ENCODE results near the gene SNAPC3. TPM values are rescaled to one million over a fixed set of nuclear protein-coding genes. Genes with fewer than 3 reads are reported as not detected.

SNAPC3 gene
- total RNA-seq = 10 to 100 TPM in 2 of 6 donors, 1 to 10 TPM in 4; 7.0 to 16.0 (median 8.7) TPM
- 10 to 100 TPM in 1 of 2 donors, 1 to 10 TPM in 1; 8.6 to 10.2 TPM for polyA plus RNA-seq

GRCh38 chr9:15422372-15423230 lies at the start of gene SNAPC3:
TSS of gene SNAPC3 (plus strand) at chr9:15422876. CDS start at chr9:15422880, 4 bp downstream.
- peak; percentile 98 to 100 (median 98) for ATAC-seq
- TF ChIP-seq CTCF (IDR thresholded peaks at IDR 0.05) = no peak
- intact Hi-C loops (cut with DNase I) = loop anchor here in 1 of 3 donors (10.0 kb wide), 1 partner anchor 138 kb away; no protein-coding TSS in a partner anchor
- DNase-seq = peak; percentile 91 to 96 (median 93)
- no peaks in the 10 kb centered on the region for H3K36me3 ChIP-seq
- peak within 1 kb of the TSS; percentile 68 to 96 (median 94) for H3K4me3 ChIP-seq
- peak; percentile 60 for FAIRE-seq
- WGBS, 2 donors = 0 to 1% methylated on average over 70 of the region's 70 CpGs
- H3K27me3 ChIP-seq = no peaks in the 10 kb centered on the region
- H3K9me3 ChIP-seq = no peaks in the 10 kb centered on the region
- H3K4me1 ChIP-seq = peaks cover 0 to 22% (median 16%) of the 10 kb centered on the region in 3 donors
- peak within 1 kb of the TSS; percentile 86 to 97 (median 90) for H3K27ac ChIP-seq

- no peaks in the 10 kb centered on the region for H3K27me3 ChIP-seq
- TF ChIP-seq CTCF (IDR thresholded peaks at IDR 0.05) = no peak
- no peak for DNase-seq
- H3K4me3 ChIP-seq = no peak overlapping the region
- ATAC-seq = peak in 1 of 4 donors; percentile 35
- 67 to 80% methylated on average over 2 of the region's 2 CpGs for WGBS, 2 donors
- no peak for FAIRE-seq
- H3K4me1 ChIP-seq = peaks cover 0 to 4% (median 0%) of the 10 kb centered on the region in 3 donors
- intact Hi-C loops (cut with DNase I) = no loop called here
- H3K27ac ChIP-seq = peak overlapping the region in 1 of 4 donors; percentile 17
- H3K9me3 ChIP-seq = no peaks in the 10 kb centered on the region
- H3K36me3 ChIP-seq = no peaks in the 10 kb centered on the region
These were observed 48.8 kb upstream of the SNAPC3 start for GRCh38 chr9:15373881-15374280.

- ATAC-seq (peak in 1 of 4 donors; percentile 21), FAIRE-seq (no peak), DNase-seq (no peak)
- Histone ChIP-seq H3K4me3 (no peak overlapping the region), H3K9me3 (no peaks in the 10 kb centered on the region), H3K27me3 (no peaks in the 10 kb centered on the region), H3K36me3 (no peaks in the 10 kb centered on the region), H3K27ac (no peak overlapping the region), H3K4me1 (peaks cover 0 to 4% (median 0%) of the 10 kb centered on the region in 3 donors)
- WGBS, 2 donors = 94% methylated on average over 4 of the region's 4 CpGs
- intact Hi-C loops (cut with DNase I) = no loop called here
- no peak for TF ChIP-seq CTCF (IDR thresholded peaks at IDR 0.05)
These were observed 48.4 kb upstream of the SNAPC3 start for GRCh38 chr9:15374310-15374709.

GRCh38 chr9:15374825-15375224 lies 47.9 kb upstream of the SNAPC3 start:
- TF ChIP-seq CTCF (IDR thresholded peaks at IDR 0.05) = no peak
- Histone ChIP-seq H3K4me1 (peaks cover 0 to 4% (median 0%) of the 10 kb centered on the region in 3 donors), H3K9me3 (no peaks in the 10 kb centered on the region), H3K27me3 (no peaks in the 10 kb centered on the region), H3K36me3 (no peaks in the 10 kb centered on the region), H3K4me3 (no peak overlapping the region), H3K27ac (no peak overlapping the region)
- no peak for DNase-seq
- no peak for ATAC-seq
- no peak for FAIRE-seq
- intact Hi-C loops (cut with DNase I) = no loop called here
- 70 to 82% methylated on average over 3 of the region's 3 CpGs for WGBS, 2 donors
